PC-3 (cell line): Measurements from ENCODE around the gene PRPF6. TPM values are rescaled to one million over a fixed set of nuclear protein-coding genes. Genes with fewer than 3 reads are reported as not detected.

Source experiments
- ATAC-seq: fragments of 200-7000 bp; cut with Tn5 transposase; 2 replicates; pipeline ENCODE4 v1.9.1; 2020; ENCODE audit warnings: mild to moderate bottlenecking, moderate library complexity
- BruUV-seq: library from RNA; stranded (reverse); fragments of 400-500 nt; replicated peaks from 2 replicates; lab custom pipeline; 2021; lab: Mats Ljungman, UMichigan
- CTCF ChIA-PET: fragments of 300-600 bp; sonication (Branson Sonifier 250); formaldehyde crosslinking; loops from one replicate; lab custom pipeline; 2022; ENCODE audit warnings: antibody characterized with exemption; lab: Charles Lee
- POLR2A ChIA-PET: fragments of 300-600 bp; sonication (Branson Sonifier 250); formaldehyde crosslinking; loops from one replicate; lab custom pipeline; 2022; ENCODE audit warnings: antibody characterized with exemption; ENCODE audit not compliant: unreplicated experiment; lab: Charles Lee
- DNase-seq: peaks from one replicate; pipeline ENCODE4 v3.0.0-alpha.2; 2015
- H2AFZ ChIP-seq: fragments of 300-600 bp; sonication (generic); 2 replicates; pipeline ENCODE4 v1.6.0; 2016; ENCODE audit warnings: antibody characterized with exemption, low read length
- H3F3A ChIP-seq: fragments of 300-600 bp; sonication (generic); one replicate; pipeline ENCODE4 v1.6.0; 2017; ENCODE audit warnings: antibody characterized with exemption, low read length, control low read depth, mild to moderate bottlenecking; ENCODE audit not compliant: unreplicated experiment
- H3K27ac ChIP-seq: fragments of 300-600 bp; sonication (generic); 2 replicates; pipeline ENCODE4 v1.5.1; 2016; ENCODE audit warnings: mild to moderate bottlenecking, low read length
- H3K27me3 ChIP-seq: fragments of 300-600 bp; sonication (generic); 2 replicates; pipeline ENCODE4 v1.6.1; 2016; ENCODE audit warnings: low read length, mixed read lengths
- H3K36me3 ChIP-seq: fragments of 300-600 bp; sonication (generic); 2 replicates; pipeline ENCODE4 v1.6.1; 2016; ENCODE audit warnings: low read depth, mixed run types, low read length, mixed read lengths
- H3K4me1 ChIP-seq: fragments of 300-600 bp; sonication (generic); 2 replicates; pipeline ENCODE4 v1.5.1; 2016; ENCODE audit warnings: low read length; ENCODE audit not compliant: insufficient read depth
- H3K4me2 ChIP-seq: fragments of 300-600 bp; sonication (generic); 2 replicates; pipeline ENCODE4 v1.6.0; 2016; ENCODE audit warnings: low read length
- H3K4me3 ChIP-seq: fragments of 300-600 bp; sonication (generic); 2 replicates; pipeline ENCODE4 v1.5.1; 2016; ENCODE audit warnings: mild to moderate bottlenecking, low read length, mixed read lengths
- H3K79me2 ChIP-seq: fragments of 300-600 bp; sonication (generic); 2 replicates; pipeline ENCODE4 v1.6.1; 2017; ENCODE audit warnings: low read length, mixed read lengths
- H3K9ac ChIP-seq: fragments of 300-600 bp; sonication (generic); 2 replicates; pipeline ENCODE4 v1.6.0; 2016; ENCODE audit warnings: mild to moderate bottlenecking, low read length
- H3K9me2 ChIP-seq: fragments of 300-600 bp; sonication (generic); replicated peaks from 2 replicates; pipeline ENCODE4 v1.6.1; 2016; ENCODE audit warnings: mixed run types, low read length, mixed read lengths
- H3K9me3 ChIP-seq: fragments of 300-600 bp; sonication (generic); 2 replicates; pipeline ENCODE4 v1.6.1; 2016; ENCODE audit warnings: low read length, mixed read lengths
- H4K20me1 ChIP-seq: fragments of 300-600 bp; sonication (generic); 2 replicates; pipeline ENCODE4 v1.6.1; 2016; ENCODE audit warnings: low read length, mixed read lengths
- EZH2 ChIP-seq: fragments of 300-600 bp; sonication (generic); IDR thresholded peaks from one replicate; pipeline ENCODE4 v1.6.1; 2017; ENCODE audit warnings: antibody characterized with exemption, mild to moderate bottlenecking, low read length; ENCODE audit not compliant: unreplicated experiment
- EZH2phosphoT487 ChIP-seq: fragments of 300-600 bp; sonication (generic); IDR thresholded peaks from 2 replicates; pipeline ENCODE4 v1.6.1; 2018; ENCODE audit warnings: mild to moderate bottlenecking, antibody characterized with exemption, low read length, borderline replicate concordance
- intact Hi-C: fragments of 100-400 bp; cut with micrococcal nuclease; formaldehyde crosslinking; loops from 2 replicates; pipeline ENCODE4 v1.9.0; 2023
- total RNA-seq: library from RNA; depleted of rRNA; stranded (reverse); fragments of >200 nt; gene quantifications from 2 replicates; pipeline ENCODE4 v1.2.3, GENCODE V29; 2014
- TF ChIP-seq, protein P1 (sequence below): fragments of 300-600 bp; sonication (generic); conservative IDR thresholded peaks from 2 replicates; pipeline ENCODE4 v1.5.1; 2017; ENCODE audit warnings: antibody characterized with exemption, low read depth, mild to moderate bottlenecking, low read length

PRPF6 gene
- total RNA-seq, 1 experiment from 2014 or later = 67.1 TPM

- Histone ChIP-seq H3K9ac (no peak overlapping the region), H3K4me1 (peaks cover 4% of the 10 kb centered on the region; the same call in 1 of the 2 replicates), H3F3A (peaks cover 9% of the 10 kb centered on the region), H3K27me3 (no peaks in the 10 kb centered on the region), H3K4me2 (no peak overlapping the region), H3K9me2 (no peaks in the 10 kb centered on the region), H3K27ac (no peak overlapping the region), H3K4me3 (no peak overlapping the region), H4K20me1 (peaks cover 30% of the 10 kb centered on the region), H2AFZ (no peak overlapping the region), H3K9me3 (no peaks in the 10 kb centered on the region), H3K36me3 (peaks cover 23% of the 10 kb centered on the region), H3K79me2 (peaks cover 26% of the 10 kb centered on the region)
- no TSS peak for BruUV-seq
- ATAC-seq (no peak), DNase-seq (no peak)
- TF ChIP-seq, protein P1, sequence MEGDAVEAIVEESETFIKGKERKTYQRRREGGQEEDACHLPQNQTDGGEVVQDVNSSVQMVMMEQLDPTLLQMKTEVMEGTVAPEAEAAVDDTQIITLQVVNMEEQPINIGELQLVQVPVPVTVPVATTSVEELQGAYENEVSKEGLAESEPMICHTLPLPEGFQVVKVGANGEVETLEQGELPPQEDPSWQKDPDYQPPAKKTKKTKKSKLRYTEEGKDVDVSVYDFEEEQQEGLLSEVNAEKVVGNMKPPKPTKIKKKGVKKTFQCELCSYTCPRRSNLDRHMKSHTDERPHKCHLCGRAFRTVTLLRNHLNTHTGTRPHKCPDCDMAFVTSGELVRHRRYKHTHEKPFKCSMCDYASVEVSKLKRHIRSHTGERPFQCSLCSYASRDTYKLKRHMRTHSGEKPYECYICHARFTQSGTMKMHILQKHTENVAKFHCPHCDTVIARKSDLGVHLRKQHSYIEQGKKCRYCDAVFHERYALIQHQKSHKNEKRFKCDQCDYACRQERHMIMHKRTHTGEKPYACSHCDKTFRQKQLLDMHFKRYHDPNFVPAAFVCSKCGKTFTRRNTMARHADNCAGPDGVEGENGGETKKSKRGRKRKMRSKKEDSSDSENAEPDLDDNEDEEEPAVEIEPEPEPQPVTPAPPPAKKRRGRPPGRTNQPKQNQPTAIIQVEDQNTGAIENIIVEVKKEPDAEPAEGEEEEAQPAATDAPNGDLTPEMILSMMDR = no peak
- TF ChIP-seq EZH2 (no peak), EZH2phosphoT487 (no peak)
- CTCF ChIA-PET = no interaction called here
- POLR2A ChIA-PET = no interaction called here
- intact Hi-C loops = no loop called here
Observed at GRCh38 chr20:63942969-63943807, 37.7 kb upstream of the PRPF6 start.

DNA sequence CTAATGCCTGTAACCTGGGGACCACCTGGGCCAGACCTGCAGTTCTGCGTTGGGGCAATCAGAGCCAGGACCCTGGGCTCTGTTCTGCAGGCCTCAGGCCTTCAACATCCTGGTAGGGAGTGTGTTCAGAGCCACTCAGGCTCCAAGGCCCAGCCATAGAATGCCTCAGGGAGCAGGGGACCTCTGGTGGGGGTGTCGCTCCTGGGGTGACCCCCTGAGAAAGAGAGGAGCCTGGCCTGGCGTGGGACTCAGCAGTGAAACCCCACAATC, 37.2 kb upstream of the PRPF6 start:
- no peak for TF ChIP-seq EZH2
- TF ChIP-seq EZH2phosphoT487 = no peak
- TF ChIP-seq, protein P1 = no peak
- ChIA-PET CTCF (no interaction called here), POLR2A (no interaction called here)
- BruUV-seq = no TSS peak
- Histone ChIP-seq H4K20me1 (peaks cover 35% of the 10 kb centered on the region), H3K4me1 (peaks cover 7% of the 10 kb centered on the region), H3K79me2 (peaks cover 31% of the 10 kb centered on the region), H3K9me2 (no peaks in the 10 kb centered on the region), H3K27me3 (no peaks in the 10 kb centered on the region), H2AFZ (no peak overlapping the region), H3K36me3 (peaks cover 23% of the 10 kb centered on the region), H3K4me3 (no peak overlapping the region), H3F3A (peaks cover 9% of the 10 kb centered on the region), H3K9ac (no peak overlapping the region), H3K4me2 (no peak overlapping the region), H3K27ac (no peak overlapping the region), H3K9me3 (no peaks in the 10 kb centered on the region)
- no peak for ATAC-seq
- intact Hi-C loops = no loop called here
- no peak for DNase-seq

- no peaks in the 10 kb centered on the region for H3K9me2 ChIP-seq
- no peak for DNase-seq
- ATAC-seq = no peak
- ChIA-PET POLR2A (no interaction called here), CTCF (no interaction called here)
- TF ChIP-seq EZH2 = no peak
- no peak for TF ChIP-seq EZH2phosphoT487
- TF ChIP-seq, protein P1 = no peak
- H3K9me3 ChIP-seq = no peaks in the 10 kb centered on the region
- H3K4me3 ChIP-seq = no peak overlapping the region
- H3K36me3 ChIP-seq = peaks cover 23% of the 10 kb centered on the region
- intact Hi-C loops = no loop called here
- no peak overlapping the region for H2AFZ ChIP-seq
- peaks cover 41% of the 10 kb centered on the region for H4K20me1 ChIP-seq
- H3K4me1 ChIP-seq = peaks cover 12% of the 10 kb centered on the region
- H3K27me3 ChIP-seq = no peaks in the 10 kb centered on the region
- no peak overlapping the region for H3K4me2 ChIP-seq
- no TSS peak for BruUV-seq
- H3F3A ChIP-seq = peaks cover 9% of the 10 kb centered on the region
- no peak overlapping the region for H3K27ac ChIP-seq
- no peak overlapping the region for H3K9ac ChIP-seq
- H3K79me2 ChIP-seq = peaks cover 37% of the 10 kb centered on the region
Observed at GRCh38 chr20:63944078-63944941, 36.6 kb upstream of the PRPF6 start.
